Astrocyte (in vitro differentiated cells and primary cell): Measurements from ENCODE around the gene ASB1. TPM values are rescaled to one million over a fixed set of nuclear protein-coding genes. Genes with fewer than 3 reads are reported as not detected.

Experiments
- DNase-seq: peaks from one replicate; pipeline ENCODE4 v3.0.0-alpha.2; 2010; ENCODE audit warnings: low read depth
- FAIRE-seq: peaks from 2 replicates; lab custom pipeline; 2011; peaks lifted over from hg19 to GRCh38; lab: Jason Lieb, UNC
- H2AFZ ChIP-seq: 2 replicates; pipeline ENCODE4 v1.6.0; 2012; ENCODE audit warnings: low read depth, low read length, inconsistent platforms
- H3K27ac ChIP-seq: 2 replicates; pipeline ENCODE4 v1.5.1; 2011; ENCODE audit warnings: low read depth, low read length, inconsistent platforms
- H3K27me3 ChIP-seq: 2 replicates; pipeline ENCODE4 v1.6.0; 2011; ENCODE audit warnings: low read length, inconsistent platforms; ENCODE audit not compliant: insufficient read depth
- H3K36me3 ChIP-seq: 2 replicates; pipeline ENCODE4 v1.5.1; 2011; ENCODE audit warnings: low read length, inconsistent platforms; ENCODE audit not compliant: insufficient read depth
- H3K4me1 ChIP-seq: 2 replicates; pipeline ENCODE4 v1.5.1; 2011; ENCODE audit warnings: low read length, inconsistent platforms; ENCODE audit not compliant: insufficient read depth
- H3K4me2 ChIP-seq: 2 replicates; pipeline ENCODE4 v1.6.0; 2012; ENCODE audit warnings: low read length, inconsistent platforms
- H3K4me3 ChIP-seq: 2 replicates; pipeline ENCODE4 v1.5.1; 2011; ENCODE audit warnings: low read depth, mild to moderate bottlenecking, low read length, inconsistent platforms; ENCODE audit not compliant: insufficient read depth
- H3K79me2 ChIP-seq: 2 replicates; pipeline ENCODE4 v1.6.0; 2012; ENCODE audit warnings: mild to moderate bottlenecking, low read length, inconsistent platforms; ENCODE audit not compliant: insufficient read depth
- H3K9ac ChIP-seq: 2 replicates; pipeline ENCODE4 v1.6.0; 2012; ENCODE audit warnings: mild to moderate bottlenecking, low read length, inconsistent platforms
- H3K9me3 ChIP-seq: 2 replicates; pipeline ENCODE4 v1.5.1; 2012; ENCODE audit warnings: low read depth, mild to moderate bottlenecking, low read length, inconsistent platforms; ENCODE audit not compliant: insufficient read depth
- H4K20me1 ChIP-seq: 2 replicates; pipeline ENCODE4 v1.6.0; 2012; ENCODE audit warnings: low read length, inconsistent platforms; ENCODE audit not compliant: insufficient read depth
- H3K27ac Mint-ChIP-seq: one replicate; pipeline ENCODE4 v1.8.0; 2021; ENCODE audit warnings: mild to moderate bottlenecking, mixed read lengths; ENCODE audit not compliant: unreplicated experiment
- H3K27me3 Mint-ChIP-seq: one replicate; pipeline ENCODE4 v1.8.0; 2021; ENCODE audit warnings: low read depth, mixed read lengths; ENCODE audit not compliant: unreplicated experiment
- H3K36me3 Mint-ChIP-seq: one replicate; pipeline ENCODE4 v1.8.0; 2021; ENCODE audit warnings: low read depth, mixed read lengths; ENCODE audit not compliant: unreplicated experiment
- H3K4me1 Mint-ChIP-seq: one replicate; pipeline ENCODE4 v1.8.0; 2021; ENCODE audit warnings: low read depth, mixed read lengths; ENCODE audit not compliant: unreplicated experiment
- H3K4me3 Mint-ChIP-seq: one replicate; pipeline ENCODE4 v1.8.0; 2021; ENCODE audit warnings: mild to moderate bottlenecking, moderate library complexity, mixed read lengths; ENCODE audit not compliant: unreplicated experiment
- H3K9me3 Mint-ChIP-seq: one replicate; pipeline ENCODE4 v1.8.0; 2021; ENCODE audit warnings: mild to moderate bottlenecking, mixed read lengths; ENCODE audit not compliant: unreplicated experiment
- EZH2 ChIP-seq: IDR thresholded peaks from 2 replicates; pipeline ENCODE4 v1.6.1; 2012; ENCODE audit warnings: mild to moderate bottlenecking, low read length, inconsistent platforms; ENCODE audit not compliant: insufficient read depth
- total RNA-seq: library from RNA; stranded (reverse); gene quantifications from 2 replicates; pipeline ENCODE4 v1.2.1, GENCODE V29; 2021
- TF ChIP-seq, protein P1 (sequence below): IDR thresholded peaks from 2 replicates; pipeline ENCODE4 v1.5.1; 2011; ENCODE audit warnings: low read depth, mild to moderate bottlenecking, inconsistent platforms, low read length, moderate library complexity; ENCODE audit not compliant: insufficient read depth

Gene ASB1
- total RNA-seq, 1 donor from 2014 or later: 30.6 TPM

DNA sequence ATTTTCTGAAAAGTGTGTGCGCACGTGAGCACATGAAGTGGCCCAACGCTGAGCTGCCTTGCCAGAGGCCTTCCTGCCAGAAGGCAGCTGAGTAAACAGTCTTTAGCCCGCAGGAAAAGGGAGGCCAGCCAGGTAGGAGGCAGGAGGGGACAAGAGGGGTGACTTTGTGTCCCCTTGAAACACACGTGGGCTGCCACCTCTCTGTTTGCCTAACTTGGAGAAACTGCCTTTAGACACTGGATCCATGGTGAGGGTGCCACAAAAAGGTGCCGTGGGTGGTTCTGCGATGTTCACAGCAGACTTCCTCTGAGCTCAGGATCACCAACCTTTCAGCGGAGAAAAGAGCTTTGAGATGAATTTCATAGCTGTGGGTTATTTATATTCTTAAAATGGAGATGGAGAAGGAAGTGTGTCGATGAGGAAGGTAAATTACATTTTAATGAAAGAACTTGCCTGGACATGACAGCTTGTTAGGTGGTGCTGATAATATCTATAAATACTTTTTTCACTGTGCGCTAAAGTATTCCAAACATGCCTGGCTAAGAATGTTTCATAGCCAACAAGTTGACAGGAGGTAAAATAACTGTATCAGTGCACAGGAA lies 36.6 kb upstream of the ASB1 start:
- Mint-ChIP-seq H3K9me3 (no peaks in the 10 kb centered on the region), H3K27me3 (no peaks in the 10 kb centered on the region), H3K27ac (peak overlapping the region; percentile 90), H3K4me3 (no peak overlapping the region), H3K4me1 (peaks cover 8% of the 10 kb centered on the region), H3K36me3 (peaks cover 2% of the 10 kb centered on the region)
- Histone ChIP-seq H2AFZ (no peak overlapping the region), H3K9ac (peak overlapping the region; percentile 38), H3K4me3 (no peak overlapping the region), H3K79me2 (no peaks in the 10 kb centered on the region), H4K20me1 (no peaks in the 10 kb centered on the region), H3K4me2 (no peak overlapping the region), H3K9me3 (no peaks in the 10 kb centered on the region), H3K36me3 (no peaks in the 10 kb centered on the region), H3K27me3 (no peaks in the 10 kb centered on the region), H3K27ac (peak overlapping the region; percentile 78), H3K4me1 (peaks cover 9% of the 10 kb centered on the region)
- no peak for FAIRE-seq
- DNase-seq: peak; percentile 72
- TF ChIP-seq, protein P1, sequence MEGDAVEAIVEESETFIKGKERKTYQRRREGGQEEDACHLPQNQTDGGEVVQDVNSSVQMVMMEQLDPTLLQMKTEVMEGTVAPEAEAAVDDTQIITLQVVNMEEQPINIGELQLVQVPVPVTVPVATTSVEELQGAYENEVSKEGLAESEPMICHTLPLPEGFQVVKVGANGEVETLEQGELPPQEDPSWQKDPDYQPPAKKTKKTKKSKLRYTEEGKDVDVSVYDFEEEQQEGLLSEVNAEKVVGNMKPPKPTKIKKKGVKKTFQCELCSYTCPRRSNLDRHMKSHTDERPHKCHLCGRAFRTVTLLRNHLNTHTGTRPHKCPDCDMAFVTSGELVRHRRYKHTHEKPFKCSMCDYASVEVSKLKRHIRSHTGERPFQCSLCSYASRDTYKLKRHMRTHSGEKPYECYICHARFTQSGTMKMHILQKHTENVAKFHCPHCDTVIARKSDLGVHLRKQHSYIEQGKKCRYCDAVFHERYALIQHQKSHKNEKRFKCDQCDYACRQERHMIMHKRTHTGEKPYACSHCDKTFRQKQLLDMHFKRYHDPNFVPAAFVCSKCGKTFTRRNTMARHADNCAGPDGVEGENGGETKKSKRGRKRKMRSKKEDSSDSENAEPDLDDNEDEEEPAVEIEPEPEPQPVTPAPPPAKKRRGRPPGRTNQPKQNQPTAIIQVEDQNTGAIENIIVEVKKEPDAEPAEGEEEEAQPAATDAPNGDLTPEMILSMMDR: no peak
- no peak for TF ChIP-seq EZH2

DNA sequence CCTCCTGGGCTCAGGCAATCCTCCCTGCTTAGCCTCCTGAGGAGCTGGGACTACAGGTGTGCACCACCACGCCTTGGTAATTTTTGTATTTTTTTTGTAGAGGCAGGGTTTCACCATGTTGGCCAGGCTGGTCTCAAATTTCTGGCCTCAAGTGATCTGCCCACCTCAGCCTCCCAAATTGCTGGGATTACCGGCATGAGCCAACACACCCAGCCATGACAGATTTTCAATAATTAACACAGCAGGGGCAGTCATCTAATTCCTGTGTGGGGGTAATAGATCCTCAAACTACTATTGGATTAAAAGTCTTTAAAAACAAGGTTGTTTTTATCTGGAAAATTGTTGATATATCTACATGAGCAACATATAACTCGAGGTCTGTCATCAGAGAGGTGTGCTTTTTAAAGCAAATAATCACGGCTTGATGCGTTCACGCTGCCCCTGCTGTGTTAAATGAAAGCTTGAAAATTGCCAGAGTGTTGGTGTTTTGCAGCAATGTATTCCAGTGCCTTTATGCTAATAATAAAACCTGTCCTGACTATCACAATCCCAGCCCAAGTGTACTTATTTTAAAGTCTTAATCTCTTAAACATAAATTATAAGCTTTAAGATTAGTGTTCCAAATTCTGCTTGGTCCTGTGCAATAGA lies 35.6 kb upstream of the ASB1 start:
- no peaks in the 10 kb centered on the region for H4K20me1 ChIP-seq
- no peak overlapping the region for H3K9ac ChIP-seq
- H3K9me3 ChIP-seq: no peaks in the 10 kb centered on the region
- H3K27me3 Mint-ChIP-seq: no peaks in the 10 kb centered on the region
- H3K9me3 Mint-ChIP-seq: no peaks in the 10 kb centered on the region
- H3K27ac ChIP-seq: no peak overlapping the region
- no peak overlapping the region for H3K27ac Mint-ChIP-seq
- no peak overlapping the region for H3K4me2 ChIP-seq
- no peaks in the 10 kb centered on the region for H3K36me3 ChIP-seq
- H3K4me1 Mint-ChIP-seq: peaks cover 8% of the 10 kb centered on the region
- no peak overlapping the region for H3K4me3 Mint-ChIP-seq
- no peak overlapping the region for H3K4me3 ChIP-seq
- peaks cover 9% of the 10 kb centered on the region for H3K4me1 ChIP-seq
- H2AFZ ChIP-seq: no peak overlapping the region
- no peaks in the 10 kb centered on the region for H3K36me3 Mint-ChIP-seq
- H3K79me2 ChIP-seq: no peaks in the 10 kb centered on the region
- no peaks in the 10 kb centered on the region for H3K27me3 ChIP-seq
- DNase-seq (no peak), FAIRE-seq (no peak)
- TF ChIP-seq, protein P1: no peak
- TF ChIP-seq EZH2: no peak

DNA sequence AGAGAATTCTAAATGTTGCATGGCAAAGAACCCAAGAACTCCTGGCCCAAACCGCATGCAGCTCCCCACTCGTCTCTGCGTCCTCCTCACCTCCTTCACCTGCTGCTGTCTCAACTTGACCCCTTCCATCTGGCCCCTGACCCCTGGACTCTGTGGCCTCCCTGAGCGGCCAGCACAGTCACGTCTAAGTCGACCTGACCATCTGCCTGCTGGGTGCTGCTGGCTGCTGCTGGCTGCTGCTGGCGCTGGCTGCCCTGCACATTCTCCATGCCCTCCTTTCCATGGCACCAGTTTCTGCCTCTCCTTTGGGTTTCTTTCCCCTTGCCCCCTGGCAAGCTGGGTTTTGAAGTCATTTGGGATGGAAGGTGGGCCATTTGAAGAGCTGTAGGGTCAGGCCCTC lies 30.1 kb upstream of the ASB1 start:
- H3K9ac ChIP-seq: no peak overlapping the region
- H3K4me1 ChIP-seq: no peaks in the 10 kb centered on the region
- no peak overlapping the region for H3K4me3 Mint-ChIP-seq
- no peaks in the 10 kb centered on the region for H3K4me1 Mint-ChIP-seq
- H3K36me3 ChIP-seq: peaks cover 2% of the 10 kb centered on the region
- no peaks in the 10 kb centered on the region for H3K27me3 Mint-ChIP-seq
- H2AFZ ChIP-seq: no peak overlapping the region
- H3K27ac ChIP-seq: no peak overlapping the region
- TF ChIP-seq, protein P1: no peak
- TF ChIP-seq EZH2: no peak
- no peaks in the 10 kb centered on the region for H4K20me1 ChIP-seq
- H3K27me3 ChIP-seq: no peaks in the 10 kb centered on the region
- no peaks in the 10 kb centered on the region for H3K9me3 Mint-ChIP-seq
- H3K4me2 ChIP-seq: no peak overlapping the region
- H3K9me3 ChIP-seq: no peaks in the 10 kb centered on the region
- H3K36me3 Mint-ChIP-seq: peaks cover 6% of the 10 kb centered on the region
- H3K4me3 ChIP-seq: no peak overlapping the region
- DNase-seq (no peak), FAIRE-seq (no peak)
- H3K79me2 ChIP-seq: no peaks in the 10 kb centered on the region
- H3K27ac Mint-ChIP-seq: no peak overlapping the region
